ENCODE measurements around the gene MAPK10. TPM values are rescaled to one million over a fixed set of nuclear protein-coding genes. Genes with fewer than 3 reads are reported as not detected.

Gene MAPK10
- total RNA-seq, 1 donor from 2014 or later, result 123 TPM

GRCh38 chr4:86098691-86099090 lies 261.2 kb downstream of the MAPK10 start:
- Histone ChIP-seq H3K9me3 (no peaks in the 10 kb centered on the region), H3K27me3 (no peaks in the 10 kb centered on the region), H3K4me1 (no peaks in the 10 kb centered on the region), H3K36me3 (peaks cover 0 to 5% of the 10 kb centered on the region in 2 donors), H3K27ac (no peak overlapping the region), H3K4me3 (no peak overlapping the region)
- intact Hi-C loops (cut with DNase I), result no loop called here
- TF ChIP-seq CTCF (IDR thresholded peaks at IDR 0.05) (no peak), POLR2AphosphoS5 (IDR thresholded peaks at IDR 0.05; ENCODE audit: insufficient read depth in 1 of 2, low read depth in 1 of 2) (no peak), POLR2A (IDR thresholded peaks at IDR 0.05) (no peak)
- no peak for DNase-seq (ENCODE audit: extremely low spot score in 2 of 2)

- intact Hi-C loops (cut with DNase I), result no loop called here
- H3K27me3 ChIP-seq, result no peaks in the 10 kb centered on the region
- H3K4me1 ChIP-seq, result no peaks in the 10 kb centered on the region
- no peaks in the 10 kb centered on the region for H3K36me3 ChIP-seq
- no peak overlapping the region for H3K27ac ChIP-seq
- DNase-seq (ENCODE audit: extremely low spot score in 2 of 2), result no peak
- H3K9me3 ChIP-seq, result no peaks in the 10 kb centered on the region
- H3K4me3 ChIP-seq, result no peak overlapping the region
- TF ChIP-seq POLR2AphosphoS5 (IDR thresholded peaks at IDR 0.05; ENCODE audit: insufficient read depth in 1 of 2, low read depth in 1 of 2), result no peak
- TF ChIP-seq CTCF (IDR thresholded peaks at IDR 0.05), result no peak
- no peak for TF ChIP-seq POLR2A (IDR thresholded peaks at IDR 0.05)
Observed at GRCh38 chr4:86096373-86096772, 263.5 kb downstream of the MAPK10 start.

- H3K4me1 ChIP-seq, result no peaks in the 10 kb centered on the region
- intact Hi-C loops (cut with DNase I), result no loop called here
- H3K9me3 ChIP-seq, result no peaks in the 10 kb centered on the region
- TF ChIP-seq POLR2A (IDR thresholded peaks at IDR 0.05) (no peak), CTCF (IDR thresholded peaks at IDR 0.05) (no peak), POLR2AphosphoS5 (IDR thresholded peaks at IDR 0.05; ENCODE audit: insufficient read depth in 1 of 2, low read depth in 1 of 2) (no peak)
- H3K27me3 ChIP-seq, result no peaks in the 10 kb centered on the region
- no peaks in the 10 kb centered on the region for H3K36me3 ChIP-seq
- no peak for DNase-seq (ENCODE audit: extremely low spot score in 2 of 2)
- H3K4me3 ChIP-seq, result no peak overlapping the region
- H3K27ac ChIP-seq, result no peak overlapping the region
Observed at GRCh38 chr4:86092684-86093083, 267.2 kb downstream of the MAPK10 start.

GRCh38 chr4:86091201-86091600 lies 268.7 kb downstream of the MAPK10 start:
- Histone ChIP-seq H3K4me3 (no peak overlapping the region), H3K9me3 (no peaks in the 10 kb centered on the region), H3K27me3 (no peaks in the 10 kb centered on the region), H3K27ac (no peak overlapping the region), H3K36me3 (no peaks in the 10 kb centered on the region), H3K4me1 (no peaks in the 10 kb centered on the region)
- TF ChIP-seq POLR2A (IDR thresholded peaks at IDR 0.05), result no peak
- no peak for TF ChIP-seq POLR2AphosphoS5 (IDR thresholded peaks at IDR 0.05; ENCODE audit: insufficient read depth in 1 of 2, low read depth in 1 of 2)
- no peak for TF ChIP-seq CTCF (IDR thresholded peaks at IDR 0.05)
- intact Hi-C loops (cut with DNase I), result no loop called here
- no peak for DNase-seq (ENCODE audit: extremely low spot score in 2 of 2)

- intact Hi-C loops (cut with DNase I), result no loop called here
- H3K27me3 ChIP-seq, result no peaks in the 10 kb centered on the region
- no peaks in the 10 kb centered on the region for H3K4me1 ChIP-seq
- no peaks in the 10 kb centered on the region for H3K9me3 ChIP-seq
- H3K4me3 ChIP-seq, result no peak overlapping the region
- H3K27ac ChIP-seq, result no peak overlapping the region
- DNase-seq (ENCODE audit: extremely low spot score in 2 of 2), result no peak
- no peaks in the 10 kb centered on the region for H3K36me3 ChIP-seq
- TF ChIP-seq POLR2A (IDR thresholded peaks at IDR 0.05) (no peak), CTCF (IDR thresholded peaks at IDR 0.05) (no peak), POLR2AphosphoS5 (IDR thresholded peaks at IDR 0.05; ENCODE audit: insufficient read depth in 1 of 2, low read depth in 1 of 2) (no peak)
Observed at GRCh38 chr4:86089781-86090323, 270.0 kb downstream of the MAPK10 start.
